ENCODE results near the gene NR1I2.

NR1I2 gene

DNA sequence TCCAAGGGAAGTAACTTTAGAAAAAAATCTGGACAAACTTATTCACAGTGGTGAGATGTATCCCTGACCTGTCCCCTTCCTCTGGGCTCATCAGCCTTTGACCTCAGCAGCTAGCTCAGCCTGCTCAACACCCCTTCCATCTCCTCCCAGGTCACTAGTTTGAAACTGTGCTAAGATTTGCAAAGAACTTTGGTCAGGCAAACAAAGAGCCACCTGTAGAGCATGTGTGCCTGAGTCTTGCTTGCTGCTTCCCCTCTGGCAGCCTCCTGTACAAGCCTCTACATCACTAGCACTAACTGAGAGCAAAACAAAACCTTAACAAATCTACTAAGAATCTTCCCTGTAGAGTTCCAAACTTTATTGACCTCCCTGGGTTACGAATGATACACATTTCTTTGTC is 43.9 kb downstream of the NR1I2 start:
- DNase-seq: no peak

DNA sequence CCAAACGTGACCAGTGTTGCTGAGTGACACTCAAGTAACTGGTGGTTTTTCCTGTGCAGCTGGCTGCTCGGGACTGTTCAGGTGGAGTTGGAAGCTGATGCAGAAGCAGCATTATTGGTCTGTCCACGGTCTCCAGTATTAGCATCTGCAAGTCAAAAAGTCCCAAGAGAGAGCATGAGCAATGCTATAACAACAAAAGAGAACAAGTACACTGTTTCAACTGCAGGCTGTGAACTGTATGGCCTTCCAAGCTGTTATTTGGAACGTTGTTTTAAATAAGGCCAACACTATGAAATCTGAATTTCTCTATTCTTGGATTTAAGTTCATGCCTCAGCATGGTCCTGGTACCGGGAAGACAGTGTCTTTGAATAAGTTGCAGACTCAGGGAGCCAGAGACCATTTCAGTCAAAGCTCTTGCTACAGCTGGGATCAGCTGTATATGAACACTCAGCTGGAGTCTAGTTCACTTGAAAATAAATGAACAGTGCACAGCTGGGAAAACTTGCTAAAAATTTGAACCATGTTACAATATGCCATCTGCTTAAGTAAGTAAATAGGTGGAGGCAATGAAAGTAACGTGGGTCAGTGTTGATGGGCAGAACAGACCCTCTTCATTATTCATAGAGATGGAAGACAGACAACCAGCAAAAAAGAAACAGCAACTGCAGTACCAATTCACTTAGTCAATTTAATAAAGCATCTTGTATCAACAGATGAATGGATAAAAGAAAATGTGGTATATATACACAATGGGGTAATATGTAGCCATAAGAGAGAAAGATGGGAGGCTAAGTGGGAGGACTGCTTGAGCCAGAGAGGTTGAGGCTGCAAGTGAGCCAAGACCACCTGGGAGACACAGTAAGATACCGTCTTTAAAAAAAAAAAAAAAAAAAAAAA is 45.1 kb downstream of the NR1I2 start:
- DNase-seq: no peak

DNA sequence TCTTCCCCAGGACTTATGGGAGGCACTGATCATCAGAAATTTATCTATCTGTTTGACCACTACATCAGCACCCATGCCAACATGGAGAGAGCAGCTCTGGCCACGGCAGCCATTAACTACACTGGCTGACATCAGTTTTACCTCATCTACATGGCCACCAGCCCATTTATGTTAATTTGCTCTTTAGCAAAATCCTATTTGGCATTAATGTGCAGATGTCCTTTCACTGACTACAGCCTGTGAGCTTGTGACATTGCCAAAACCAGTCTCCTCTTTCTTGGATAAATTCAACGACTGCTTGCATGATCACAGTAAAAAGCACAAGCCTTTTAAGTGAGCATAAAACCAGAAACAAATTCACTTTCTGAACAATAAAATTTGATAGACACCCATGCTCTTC is 47.5 kb downstream of the NR1I2 start:
- no peak for DNase-seq

DNA sequence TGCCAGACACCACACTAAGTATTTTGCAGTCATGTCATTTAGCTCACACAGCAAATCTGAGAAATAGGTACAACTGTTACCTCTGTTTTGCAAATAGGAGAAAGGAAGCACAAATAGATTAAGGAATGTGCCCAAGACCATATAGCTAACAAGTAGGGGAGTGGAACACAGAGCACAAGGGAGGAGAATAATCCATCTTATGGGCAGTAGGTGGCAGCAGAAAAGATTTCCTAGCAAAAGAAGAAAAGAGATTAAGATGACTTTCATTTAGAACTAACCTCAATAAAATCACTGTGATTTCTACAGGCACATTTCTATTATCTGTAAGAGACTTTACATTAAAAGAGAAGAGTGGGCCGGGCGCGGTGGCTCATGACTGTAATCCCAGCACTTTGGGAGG is 49.1 kb downstream of the NR1I2 start:
- peak; percentile 39 to 45 for DNase-seq

DNA sequence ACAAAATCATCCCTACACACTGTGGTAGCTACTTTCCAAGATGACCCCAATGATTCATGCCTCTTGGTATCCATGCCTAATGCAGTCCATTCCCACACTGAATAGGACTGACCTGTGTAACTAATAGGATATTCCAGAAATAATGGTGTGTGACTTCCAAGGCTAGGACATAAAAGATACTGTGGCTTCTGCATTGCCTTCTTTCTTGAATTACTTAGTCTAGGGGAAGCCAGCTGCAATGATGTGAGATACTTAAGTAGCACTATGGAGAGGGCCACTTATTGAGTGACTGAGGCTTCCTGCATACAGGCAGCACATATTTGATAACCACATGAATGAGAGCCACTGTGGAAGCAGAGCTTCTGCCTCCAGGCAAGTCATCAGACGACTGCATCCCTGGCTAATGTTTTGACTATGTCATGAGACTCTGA is 50.1 kb downstream of the NR1I2 start:
- DNase-seq: no peak

DNA sequence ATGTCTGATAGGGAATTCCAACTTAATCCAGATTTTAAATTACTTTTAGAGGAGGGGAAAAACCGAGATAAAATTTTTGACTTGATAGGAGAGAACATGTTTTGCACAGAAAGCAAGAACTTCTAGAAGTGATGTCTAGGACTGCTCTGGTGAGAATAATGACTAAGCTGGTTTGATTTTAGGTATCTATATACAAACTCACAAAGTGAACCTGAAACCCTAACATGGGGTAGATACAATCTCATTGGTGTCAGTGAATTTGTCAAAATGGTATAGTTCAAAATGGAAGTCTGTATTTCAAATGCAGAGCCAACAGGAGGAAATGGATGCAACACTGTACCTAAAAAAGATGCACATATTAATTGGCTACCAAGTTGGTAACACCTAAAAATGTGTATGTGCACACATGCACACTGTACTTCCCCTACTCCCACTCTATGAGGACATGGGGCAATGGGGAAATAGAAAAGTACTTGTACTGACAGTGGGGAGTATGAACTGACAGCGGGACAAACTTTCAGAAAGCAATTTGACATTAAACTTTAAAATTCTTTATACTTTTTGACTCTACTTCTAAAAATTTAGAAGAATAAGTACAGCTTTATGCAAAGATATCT is 53.0 kb downstream of the NR1I2 start:
- peak; percentile 15 to 27 for DNase-seq

DNA sequence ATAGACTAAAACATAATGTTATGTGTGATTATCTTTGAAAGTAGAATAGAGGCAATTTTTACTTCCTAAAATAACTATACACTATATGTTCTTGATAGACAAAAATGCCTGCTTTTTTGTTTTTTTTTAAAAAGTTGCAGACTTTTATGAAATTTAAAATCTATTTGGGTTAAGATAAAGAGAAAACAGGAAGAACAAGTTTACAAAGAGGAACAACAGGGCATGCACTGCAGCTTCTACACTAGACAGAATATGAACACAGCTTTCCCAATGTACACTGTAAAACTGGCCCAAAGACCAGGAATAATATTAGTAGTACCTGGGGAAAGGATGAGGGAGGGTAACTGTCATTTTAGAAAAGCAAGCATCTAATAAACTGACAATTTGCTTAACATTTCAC is 53.7 kb downstream of the NR1I2 start:
- DNase-seq: peak in 1 of 2 experiments; percentile 24

DNA sequence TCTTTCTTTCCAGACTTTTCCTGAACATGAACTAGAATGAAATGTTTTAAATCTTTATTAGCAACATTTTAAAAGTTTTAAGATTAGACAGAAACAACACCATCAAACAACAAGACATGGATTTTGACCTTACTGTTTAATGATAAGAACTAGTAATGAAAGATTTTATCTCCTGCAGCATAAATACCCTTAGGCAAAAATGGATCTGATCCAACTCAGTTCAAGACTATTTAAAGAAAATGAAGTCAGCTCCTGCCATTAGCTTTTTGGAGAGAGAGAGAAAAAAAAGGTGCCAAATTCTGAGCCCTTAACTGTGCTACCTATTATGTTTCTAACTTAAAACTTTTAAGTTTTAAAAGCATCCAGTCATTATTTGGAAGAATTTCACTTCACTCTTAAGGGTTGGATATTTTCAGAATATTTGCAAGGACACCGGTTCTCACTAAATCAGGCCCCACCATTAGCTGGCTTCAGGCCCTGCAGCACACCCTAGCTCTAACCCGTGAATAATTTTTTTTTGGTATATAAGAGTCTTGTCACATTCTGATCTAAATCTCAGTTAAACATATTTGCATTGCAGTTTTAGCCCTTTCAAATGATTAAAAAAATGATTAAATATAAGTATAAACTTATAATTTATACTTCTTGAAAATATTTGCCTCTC is 60.0 kb downstream of the NR1I2 start:
- no peak for DNase-seq

DNA sequence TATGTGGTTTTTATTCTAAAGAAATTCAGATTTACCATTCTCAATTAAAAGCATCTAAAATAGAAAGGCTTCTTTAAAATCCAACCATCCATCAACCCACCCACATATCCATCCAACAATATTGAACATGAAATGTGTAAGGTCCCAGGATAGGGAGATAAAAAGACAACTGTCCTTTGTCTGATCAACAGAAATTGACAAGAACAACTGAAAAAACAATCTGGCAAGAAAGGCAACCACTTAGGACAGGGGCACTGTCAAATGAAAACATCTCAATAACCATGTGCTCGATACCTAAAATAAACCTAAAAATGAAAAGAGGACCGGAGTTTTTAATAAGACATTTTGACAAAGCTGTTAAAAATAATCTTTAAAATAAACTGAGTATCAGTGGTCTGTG is 67.2 kb downstream of the NR1I2 start:
- DNase-seq: no peak

DNA sequence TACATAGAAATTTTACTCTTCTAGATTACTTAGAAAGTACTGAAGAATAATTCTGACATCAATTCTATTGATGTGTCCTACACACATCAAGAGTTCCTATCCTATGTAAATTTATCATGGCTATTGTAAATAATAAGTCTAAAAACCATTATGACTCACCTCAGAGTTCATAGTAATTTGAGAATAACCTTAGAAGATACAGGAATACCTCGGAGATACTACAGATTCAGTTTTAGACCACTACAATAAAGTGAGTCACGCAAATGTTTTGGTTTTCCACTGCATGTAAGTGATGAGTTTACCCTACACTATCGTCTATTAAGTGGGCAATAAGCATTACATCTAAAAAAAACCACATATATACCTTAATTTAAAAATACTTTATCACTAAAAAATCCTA is 74.8 kb downstream of the NR1I2 start:
- no peak for DNase-seq

DNA sequence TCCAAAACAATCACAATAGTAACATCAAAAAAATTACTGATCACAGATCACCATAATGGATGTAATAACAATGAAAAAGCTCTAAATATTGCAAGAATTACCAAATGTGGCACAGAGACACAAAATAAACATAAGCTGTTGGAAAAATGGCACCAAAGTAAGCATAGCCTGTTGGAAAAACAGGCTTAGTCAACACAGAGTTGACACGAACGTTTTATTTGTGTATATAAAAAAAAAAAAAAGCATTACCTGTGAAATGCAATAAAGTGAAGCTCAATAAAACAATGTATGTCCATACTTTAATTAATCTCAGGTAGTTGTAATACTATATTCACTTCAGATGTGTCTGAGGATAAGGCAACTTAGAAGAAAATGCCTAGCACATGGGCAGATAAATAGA is 77.1 kb downstream of the NR1I2 start:
- DNase-seq: no peak

DNA sequence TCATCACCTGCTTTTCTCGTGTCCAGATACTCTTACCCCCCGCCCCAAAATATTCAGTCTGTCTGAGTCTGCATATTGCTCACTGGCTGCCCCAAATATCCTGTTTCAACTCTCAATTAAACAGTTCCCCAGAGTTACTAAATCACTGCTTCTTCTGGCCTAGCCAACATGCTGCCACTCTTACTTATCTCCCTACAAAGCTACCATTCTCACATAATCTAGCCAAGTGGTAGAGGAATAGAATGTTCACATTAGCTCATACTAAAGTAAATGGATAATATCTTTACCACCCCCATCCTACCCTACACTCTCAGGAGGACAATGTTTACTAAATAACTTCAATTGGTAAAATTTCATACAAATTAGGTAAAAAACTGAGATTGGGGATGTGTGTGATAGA is 77.8 kb downstream of the NR1I2 start:
- no peak for DNase-seq

DNA sequence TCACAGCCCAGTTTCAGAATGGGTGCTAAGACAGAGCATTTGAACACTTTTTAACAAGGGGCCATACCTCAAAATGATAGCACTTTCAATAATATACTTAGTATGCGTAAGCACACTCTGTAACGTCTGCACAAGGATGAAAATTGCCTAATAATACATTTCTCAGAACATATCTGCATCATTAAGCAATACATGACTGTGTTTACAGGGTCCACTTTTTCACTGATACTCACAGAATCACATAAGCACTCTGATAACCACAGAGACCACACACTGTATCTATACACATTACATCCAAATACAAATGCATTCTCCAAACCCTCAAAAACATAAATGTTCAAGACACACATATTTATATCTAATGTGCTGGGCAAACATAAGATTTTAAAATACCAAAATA is 79.8 kb downstream of the NR1I2 start:
- no peak for DNase-seq

DNA sequence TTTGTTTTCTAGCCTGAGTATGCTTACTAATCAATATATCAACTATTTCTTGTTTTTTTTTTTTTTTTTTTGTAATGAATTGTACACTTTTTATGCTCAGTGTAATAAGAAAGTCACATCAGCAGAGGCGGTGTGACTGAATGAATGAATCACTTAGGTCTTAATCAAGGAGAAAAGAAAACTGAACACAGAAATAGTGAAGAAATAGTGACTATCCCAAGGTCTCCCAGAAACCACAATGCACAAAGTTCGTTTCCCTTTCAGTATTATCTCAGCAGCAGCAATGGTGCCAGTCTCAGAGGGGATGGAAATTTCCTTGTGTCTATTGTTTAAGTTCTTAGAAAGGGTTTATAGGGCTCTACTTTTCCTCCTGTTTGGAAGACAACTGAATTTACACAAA is 80.7 kb downstream of the NR1I2 start:
- DNase-seq: no peak

DNA sequence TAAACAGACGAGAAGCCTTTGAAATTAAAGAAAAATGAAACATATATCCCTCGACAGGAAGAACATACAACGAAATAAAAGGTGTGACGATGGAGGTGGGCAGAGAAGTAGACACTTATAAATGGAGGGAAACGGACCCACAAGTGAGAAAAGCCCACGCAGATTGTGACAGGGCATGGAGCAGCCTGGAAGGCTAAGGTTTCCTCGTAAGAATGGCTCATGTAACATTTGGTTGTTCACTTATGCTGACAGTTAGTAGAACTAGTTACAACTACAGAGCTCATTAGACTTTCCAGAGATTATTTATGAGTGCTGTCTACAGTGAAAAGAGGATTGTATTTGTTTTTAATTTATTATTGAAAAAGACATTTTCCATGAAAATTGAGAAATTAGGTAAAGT is 82.6 kb downstream of the NR1I2 start:
- DNase-seq: no peak
